Astrocyte of the cerebellum (primary cell): ENCODE measurements around the gene TNRC6A.
A peak's percentile ranks its signal among the peaks of the same experiment; 100 is the strongest.

ENCODE experiments used
- DNase-seq: peaks from one replicate; pipeline ENCODE4 v3.0.0-alpha.2; 2011; ENCODE audit warnings: low read depth
- H3K4me3 ChIP-seq: 2 replicates; pipeline ENCODE4 v1.5.1; 2011; ENCODE audit warnings: mild to moderate bottlenecking, low read depth, low read length, moderate library complexity
- CTCF ChIP-seq: IDR thresholded peaks from 2 replicates; pipeline ENCODE4 v1.5.1; 2012; ENCODE audit warnings: low read length, low read depth, moderate library complexity, mild to moderate bottlenecking; ENCODE audit errors: missing control alignments
- in situ Hi-C: cut with HindIII; loops from 2 replicates; pipeline ENCODE4 v1.10.0; 2017; ENCODE audit warnings: low sequenced_read_pairs

Gene TNRC6A

GRCh38 chr16:24723663-24724062 lies 5.8 kb upstream of the TNRC6A start:
- in situ Hi-C loops: no loop called here
- H3K4me3 ChIP-seq: no peak overlapping the region
- no peak for TF ChIP-seq CTCF
- no peak for DNase-seq

DNA sequence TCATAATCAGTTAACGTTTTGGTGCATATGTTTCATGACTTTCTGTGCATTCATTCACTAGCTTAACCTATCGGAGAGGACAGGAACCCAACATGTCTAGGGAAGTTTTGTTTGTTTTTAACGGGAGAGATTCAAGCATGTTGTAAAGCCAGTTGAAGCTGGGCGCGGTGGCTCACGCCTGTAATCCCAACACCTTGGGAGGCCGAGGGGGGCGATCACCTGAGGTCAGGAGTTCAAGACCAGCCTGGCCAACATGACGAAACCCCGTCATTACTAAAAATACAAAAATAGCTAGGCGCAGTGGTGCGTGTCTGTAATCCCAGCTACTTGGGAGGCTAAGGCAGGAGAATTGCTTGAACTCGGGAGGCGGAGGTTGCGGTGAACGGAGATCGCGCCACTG lies 1.4 kb upstream of the TNRC6A start:
- in situ Hi-C loops: no loop called here
- H3K4me3 ChIP-seq: no peak overlapping the region
- DNase-seq: no peak
- no peak for TF ChIP-seq CTCF

DNA sequence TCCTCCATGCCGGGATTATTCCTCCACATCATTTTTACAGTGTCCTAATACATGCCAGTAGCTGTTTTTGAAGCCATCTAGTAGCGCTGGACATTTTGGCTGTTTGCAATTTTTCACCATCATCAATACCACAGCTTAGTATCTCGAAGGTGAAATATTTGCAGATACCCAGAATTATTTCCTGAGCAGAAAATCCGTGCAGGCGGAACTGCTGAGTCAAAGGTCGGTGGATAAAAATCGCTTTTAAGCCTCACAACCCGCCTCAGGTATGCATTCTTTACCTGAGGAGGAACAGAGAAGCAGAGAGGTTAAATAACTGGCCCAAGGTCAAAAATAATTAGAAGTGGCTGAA lies 584 bp upstream of the TNRC6A start:
- peak overlapping the region; percentile 59 for H3K4me3 ChIP-seq
- TF ChIP-seq CTCF: no peak
- no peak for DNase-seq
- in situ Hi-C loops: no loop called here

GRCh38 chr16:24729951-24730815 lies 732 bp downstream of the TNRC6A start:
- no peak for DNase-seq
- H3K4me3 ChIP-seq: peak overlapping the region; percentile 59
- no peak for TF ChIP-seq CTCF
- in situ Hi-C loops: no loop called here

DNA sequence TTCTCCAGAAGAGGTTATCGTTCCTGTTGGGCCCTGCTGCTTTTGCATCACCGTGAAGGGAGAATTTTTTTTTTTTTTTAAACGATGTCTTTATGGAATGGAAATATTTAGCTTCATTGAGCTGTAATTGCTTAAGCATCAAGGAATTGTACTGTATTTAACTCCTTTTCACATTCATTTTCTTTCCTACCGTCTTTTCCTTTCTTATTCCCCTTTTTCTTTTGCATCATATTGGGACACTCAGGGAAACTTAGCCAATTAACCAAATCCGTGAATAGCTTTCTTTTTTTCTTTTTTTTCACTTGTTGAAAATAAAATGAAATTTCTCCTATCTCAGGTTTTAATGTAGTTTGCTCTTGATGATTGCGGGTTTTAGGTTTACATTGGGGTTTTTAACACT lies 1.5 kb downstream of the TNRC6A start:
- in situ Hi-C loops: no loop called here
- peak overlapping the region; percentile 59 for H3K4me3 ChIP-seq
- DNase-seq: no peak
- TF ChIP-seq CTCF: no peak

DNA sequence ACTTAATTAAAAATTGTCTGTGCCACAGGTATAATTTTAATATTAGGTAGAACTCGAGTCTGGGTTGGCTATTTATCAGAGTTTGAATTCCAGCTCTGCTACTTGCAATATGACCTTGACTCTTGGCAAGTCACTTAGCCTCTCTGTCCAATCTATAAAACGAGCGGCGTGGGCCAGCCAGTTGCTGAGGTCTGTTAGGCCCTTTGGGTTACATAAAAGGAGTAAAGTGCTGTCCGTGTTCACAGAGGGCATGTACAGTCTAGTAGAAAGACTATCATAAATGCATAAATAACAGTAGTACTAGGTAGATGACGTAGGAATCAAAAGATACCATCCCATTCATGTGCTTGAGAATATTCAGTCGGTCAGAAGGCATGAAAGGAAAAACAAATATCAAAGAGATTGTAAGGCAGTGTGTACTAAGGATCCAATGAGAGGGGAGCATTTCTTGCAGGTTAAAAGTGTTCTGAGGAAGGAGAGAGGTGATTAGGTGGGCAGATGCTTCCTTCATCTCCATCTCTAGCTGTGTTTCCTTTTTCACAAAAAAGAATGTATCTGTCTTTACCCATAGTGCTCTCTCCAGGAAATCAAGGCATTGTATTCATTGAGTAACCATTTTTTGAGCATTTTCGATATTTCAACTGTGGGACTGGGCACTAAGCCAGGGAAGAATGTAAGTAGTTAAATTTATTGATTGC lies 2.4 kb downstream of the TNRC6A start:
- in situ Hi-C loops: no loop called here
- TF ChIP-seq CTCF: no peak
- H3K4me3 ChIP-seq: peak overlapping the region; percentile 5
- no peak for DNase-seq
